NCI-H128 (cell line): ENCODE measurements around the gene KIFBP.
"Not testable (repeated sequence)": the region's sequence is repeated elsewhere in the genome, so short reads cannot be mapped to it uniquely, and the experiment has no call there.

Experiments
- DNase-seq: peaks from one replicate; lab custom pipeline; 2025; ENCODE audit not compliant: unreplicated experiment; lab: John Stamatoyannopoulos, UW

Gene KIFBP

GRCh38 chr10:69004821-69005220 is 16.2 kb downstream of the KIFBP start:
- no peak for DNase-seq

DNA sequence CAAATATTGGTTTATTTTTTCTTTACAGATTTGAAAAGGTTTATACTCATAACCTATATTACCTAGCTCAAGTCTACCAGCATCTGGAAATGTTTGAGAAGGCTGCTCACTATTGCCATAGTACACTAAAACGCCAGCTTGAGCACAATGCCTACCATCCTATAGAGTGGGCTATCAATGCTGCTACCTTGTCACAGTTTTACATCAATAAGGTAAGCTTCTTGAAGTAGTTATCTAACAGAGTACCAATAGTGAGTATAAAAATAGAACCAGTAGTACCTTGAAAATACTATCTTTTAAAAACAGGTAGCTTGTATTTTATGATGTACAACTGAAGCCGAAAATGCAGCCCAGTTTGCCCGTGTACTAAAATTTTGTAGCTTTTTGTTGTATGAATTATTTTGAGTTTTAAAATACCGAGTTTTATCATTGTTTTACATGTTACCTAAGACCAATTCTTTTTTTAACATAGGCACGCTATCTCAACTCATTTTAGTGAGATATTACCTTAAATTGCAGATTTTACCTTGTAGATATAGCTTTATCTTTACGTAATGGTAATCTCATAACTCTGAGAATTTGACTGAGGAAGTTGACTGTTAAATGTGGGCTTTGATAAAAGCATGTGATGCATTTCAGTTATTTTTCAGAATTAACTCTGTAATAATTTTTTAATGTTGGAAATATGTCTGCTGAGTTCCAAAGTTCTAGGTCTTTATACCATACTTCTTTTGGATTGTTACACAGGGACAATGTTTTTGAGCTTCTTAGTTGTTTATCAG is 17.3 kb downstream of the KIFBP start:
- no peak for DNase-seq

- no peak for DNase-seq
These were observed 18.7 kb downstream of the KIFBP start for GRCh38 chr10:69007260-69007659.

- no peak for DNase-seq
These were observed 20.8 kb downstream of the KIFBP start for GRCh38 chr10:69009360-69009759.

- DNase-seq, result no peak
These were observed 21.6 kb downstream of the KIFBP start for GRCh38 chr10:69010151-69010640.

- not testable (repeated sequence) for DNase-seq
These were observed 24.2 kb downstream of the KIFBP start for GRCh38 chr10:69012778-69013177.

DNA sequence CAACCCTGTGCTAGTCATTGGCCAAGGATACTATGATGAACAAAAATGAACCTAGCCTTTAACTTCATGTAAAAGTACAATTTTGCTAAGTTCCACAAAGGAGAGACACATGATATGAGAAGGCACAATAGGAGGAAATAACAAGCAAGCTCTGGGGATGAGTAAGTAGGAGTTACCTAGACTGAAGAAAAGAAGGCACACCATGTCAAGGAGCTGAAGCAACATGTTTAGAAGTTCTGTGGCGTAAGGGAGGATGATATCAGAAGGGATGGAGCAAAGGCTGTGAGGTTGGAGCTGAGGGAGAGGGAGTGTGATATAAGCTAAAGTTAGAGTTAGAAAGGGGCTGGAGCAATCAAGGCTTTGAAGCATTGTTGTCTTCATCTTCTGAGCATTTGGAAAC is 25.6 kb downstream of the KIFBP start:
- DNase-seq, result no peak

DNA sequence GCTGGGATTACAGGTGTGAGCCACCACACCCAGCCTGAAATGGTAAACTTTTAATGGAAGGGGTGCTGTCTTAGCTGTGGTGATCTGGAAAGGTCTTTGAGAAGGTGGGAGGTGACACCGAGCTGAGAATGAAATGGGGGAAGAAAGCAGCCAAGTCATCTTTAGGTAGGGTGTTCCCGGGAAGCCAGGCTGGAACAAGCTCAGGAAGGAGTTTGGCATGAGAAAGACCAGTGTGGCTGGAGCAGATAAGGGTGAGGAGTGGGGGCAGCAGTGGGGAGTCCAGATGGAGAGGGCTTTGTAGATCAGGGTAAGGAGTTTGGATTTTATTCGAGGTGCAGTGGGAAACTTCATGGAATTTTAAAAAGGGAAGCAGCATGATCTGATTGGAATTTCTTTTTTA is 30.0 kb downstream of the KIFBP start:
- DNase-seq, result no peak

GRCh38 chr10:69022611-69023010 is 34.0 kb downstream of the KIFBP start:
- no peak for DNase-seq

- no peak for DNase-seq
These were observed 36.8 kb downstream of the KIFBP start for GRCh38 chr10:69025370-69025896.

DNA sequence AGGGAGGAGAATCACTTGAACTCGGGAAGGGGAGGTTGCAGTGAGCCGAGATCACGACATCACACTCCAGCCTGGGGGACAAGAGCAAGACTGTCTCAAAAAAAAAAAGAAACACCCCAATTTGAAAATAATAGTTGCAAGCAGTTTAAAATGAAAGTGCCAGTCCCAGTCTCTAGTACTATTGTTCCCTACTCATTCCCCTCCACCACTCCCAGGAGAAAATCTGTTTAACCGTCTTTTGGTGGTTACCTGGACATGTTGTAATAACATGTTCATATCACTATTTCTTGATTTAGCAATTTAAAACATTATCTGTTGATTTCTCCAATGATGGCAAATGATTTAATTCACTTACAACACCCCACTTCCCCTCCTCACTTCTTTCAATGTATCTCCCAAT is 44.7 kb downstream of the KIFBP start:
- no peak for DNase-seq

GRCh38 chr10:69037489-69037888 is 48.9 kb downstream of the KIFBP start:
- DNase-seq, result no peak

DNA sequence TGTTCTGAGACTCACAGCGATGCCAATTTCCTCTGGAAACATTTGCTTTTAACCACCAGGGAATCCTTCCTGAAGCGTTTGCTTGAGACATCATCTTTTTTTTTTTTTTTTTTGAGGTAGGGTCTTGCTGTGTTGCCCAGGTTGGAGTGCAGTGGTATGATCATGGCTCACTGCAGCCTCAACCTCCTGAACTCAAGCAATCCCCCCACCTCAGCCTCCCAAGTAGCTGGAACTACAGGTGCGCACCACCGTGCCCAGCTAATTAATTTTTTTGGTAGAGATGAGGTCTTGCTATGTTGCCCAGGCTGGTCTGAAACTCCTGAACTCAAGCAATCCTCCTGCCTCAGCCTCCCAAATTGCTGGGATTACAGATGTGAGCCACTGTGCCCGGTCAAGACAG is 52.3 kb downstream of the KIFBP start:
- not testable (repeated sequence) for DNase-seq

DNA sequence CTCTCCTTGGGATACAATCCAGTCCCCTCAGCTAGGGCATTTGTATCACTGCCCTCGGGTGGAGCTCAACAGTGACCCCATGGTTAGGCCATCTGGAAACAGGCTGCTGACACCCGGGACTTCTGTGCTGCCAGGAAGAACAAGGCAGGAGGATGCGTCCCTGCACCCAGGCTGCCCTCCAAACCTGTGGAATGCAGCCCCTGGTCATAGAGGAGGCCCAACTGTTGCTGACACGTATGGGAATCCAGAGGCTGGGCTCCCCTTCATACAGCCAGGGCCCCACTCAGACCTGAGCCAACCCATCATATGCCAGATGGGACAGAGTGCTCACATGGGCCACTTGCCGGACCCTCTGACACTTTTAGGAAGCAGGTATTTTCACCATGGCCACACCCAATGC is 53.8 kb downstream of the KIFBP start:
- no peak for DNase-seq

GRCh38 chr10:69042838-69043237 is 54.2 kb downstream of the KIFBP start:
- DNase-seq, result no peak

DNA sequence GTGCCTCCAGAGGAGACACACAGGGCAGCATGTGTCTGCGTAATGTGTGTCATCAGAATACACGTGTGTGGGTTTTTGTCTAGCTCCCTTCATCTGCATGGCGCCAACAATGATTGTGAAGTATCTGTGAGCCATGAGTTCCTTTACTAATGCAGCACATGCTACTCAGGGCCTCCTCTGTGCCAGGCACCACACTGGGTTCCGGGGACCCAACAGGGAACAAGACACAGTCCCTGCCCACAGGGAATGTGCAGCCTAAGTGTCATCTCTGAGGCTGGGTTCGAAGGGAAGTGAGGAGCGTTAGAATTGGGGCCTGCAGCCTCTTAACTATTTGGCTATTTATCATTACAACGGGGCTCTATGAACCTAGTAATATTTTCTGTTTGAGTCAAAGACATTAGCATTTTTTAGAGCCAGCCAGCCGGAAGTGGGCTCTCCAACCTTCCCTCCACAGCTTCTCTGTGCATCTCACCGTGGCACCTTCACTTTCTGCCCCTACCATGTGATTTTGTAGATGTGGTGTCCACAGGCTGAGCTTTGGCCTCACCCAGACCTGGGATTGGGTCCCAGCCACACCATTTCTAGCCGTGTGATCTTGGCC is 55.4 kb downstream of the KIFBP start:
- DNase-seq, result no peak

DNA sequence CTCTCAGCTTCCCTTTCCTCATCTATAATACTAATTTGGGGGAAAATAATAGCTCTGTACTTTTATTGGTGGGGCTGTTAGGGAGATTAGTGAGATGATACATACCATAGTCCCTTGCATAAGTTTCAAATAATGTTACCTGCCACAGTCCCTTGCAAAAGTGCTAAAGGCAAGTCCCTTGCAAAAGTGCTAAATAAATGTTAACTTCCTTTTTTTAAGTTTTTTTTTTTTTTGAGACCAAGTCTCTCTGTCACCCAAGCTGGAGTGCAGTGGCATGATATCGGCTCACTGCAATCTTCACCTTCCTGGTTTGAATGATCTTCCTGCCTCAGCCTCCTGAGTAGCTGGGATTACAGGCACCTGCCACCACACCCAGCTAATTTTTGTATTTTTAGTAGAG is 55.9 kb downstream of the KIFBP start:
- DNase-seq, result no peak

GRCh38 chr10:69045441-69046300 is 57.1 kb downstream of the KIFBP start:
- no peak for DNase-seq

DNA sequence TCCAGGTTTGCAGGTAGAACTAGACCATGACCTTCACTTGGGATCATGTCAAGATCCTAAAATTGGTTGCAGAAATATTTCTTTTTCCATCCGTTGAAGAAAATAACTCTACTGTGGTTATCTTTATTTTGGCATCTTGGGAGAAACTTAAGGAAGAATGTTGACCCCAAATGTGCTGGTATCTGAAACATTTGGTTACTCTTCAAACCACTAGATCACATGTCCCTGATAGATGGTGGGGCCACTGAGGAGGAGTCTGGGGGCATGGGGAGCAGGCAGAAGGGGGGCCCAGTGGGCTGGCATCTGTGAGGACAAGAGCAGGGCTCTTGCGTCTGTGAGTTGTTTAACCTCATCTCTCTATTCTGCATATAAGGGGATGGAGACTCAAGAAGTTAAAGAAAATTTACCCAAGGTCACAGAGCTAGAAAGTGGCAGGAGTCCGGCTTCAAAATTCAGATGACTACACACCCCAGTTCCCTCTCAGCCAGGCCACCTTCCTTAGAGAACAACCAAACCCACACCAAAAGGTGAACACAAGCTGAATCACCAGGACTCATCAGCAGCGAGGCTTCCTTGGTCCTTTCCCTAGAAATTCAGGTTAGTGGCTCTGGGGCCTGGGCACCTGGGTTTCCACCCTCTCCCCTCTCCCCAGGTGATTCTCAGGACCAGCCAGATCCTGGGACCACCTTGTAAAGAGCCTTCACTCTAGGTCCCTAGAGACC is 58.7 kb downstream of the KIFBP start:
- no peak for DNase-seq

GRCh38 chr10:69048103-69048502 is 59.5 kb downstream of the KIFBP start:
- DNase-seq, result no peak

GRCh38 chr10:69049566-69049961 is 61.0 kb downstream of the KIFBP start:
- DNase-seq, result no peak
